Neural progenitor cell (in vitro differentiated cells): ENCODE measurements around the gene PRRC2B. TPM values are rescaled to one million over a fixed set of nuclear protein-coding genes. Genes with fewer than 3 reads are reported as not detected.
A peak's percentile ranks its signal among the peaks of the same experiment; 100 is the strongest.
"Not testable (repeated sequence)": the region's sequence is repeated elsewhere in the genome, so short reads cannot be mapped to it uniquely, and the experiment has no call there.

Source experiments
- DNase-seq: peaks from one replicate; pipeline ENCODE4 v3.0.0-alpha.2; 2016; ENCODE audit warnings: low spot score
- H2AFZ ChIP-seq: fragments of 200-600 bp; sonication (generic); replicated peaks from 2 replicates; pipeline ENCODE4 v1.6.1; 2016; ENCODE audit warnings: antibody characterized with exemption
- H3F3A ChIP-seq: fragments of 200-600 bp; sonication (generic); 2 replicates; pipeline ENCODE4 v1.6.1; 2016; ENCODE audit warnings: antibody characterized with exemption, low read depth
- H3K27ac ChIP-seq: fragments of 200-600 bp; sonication (generic); 2 replicates; pipeline ENCODE4 v1.5.1; 2016; ENCODE audit warnings: mild to moderate bottlenecking
- H3K27me3 ChIP-seq: fragments of 200-600 bp; sonication (generic); 2 replicates; pipeline ENCODE4 v1.6.1; 2016; ENCODE audit warnings: mild to moderate bottlenecking, moderate library complexity
- H3K36me3 ChIP-seq: fragments of 200-600 bp; sonication (generic); 2 replicates; pipeline ENCODE4 v1.5.1; 2016
- H3K4me1 ChIP-seq: fragments of 200-600 bp; sonication (generic); 2 replicates; pipeline ENCODE4 v1.6.1; 2016; ENCODE audit warnings: mixed run types
- H3K4me2 ChIP-seq: fragments of 200-600 bp; sonication (generic); 2 replicates; pipeline ENCODE4 v1.6.1; 2016
- H3K4me3 ChIP-seq: fragments of 200-600 bp; sonication (generic); 2 replicates; pipeline ENCODE4 v1.5.1; 2016
- H3K79me2 ChIP-seq: fragments of 200-600 bp; sonication (generic); 2 replicates; pipeline ENCODE4 v1.6.1; 2016; ENCODE audit warnings: low read depth
- H3K9ac ChIP-seq: fragments of 200-600 bp; sonication (generic); 2 replicates; pipeline ENCODE4 v1.6.1; 2016
- H3K9me3 ChIP-seq: fragments of 200-600 bp; sonication (generic); 2 replicates; pipeline ENCODE4 v1.5.1; 2016; ENCODE audit warnings: low read depth
- H4K20me1 ChIP-seq: fragments of 200-600 bp; sonication (generic); 2 replicates; pipeline ENCODE4 v1.6.1; 2016; ENCODE audit warnings: low read depth
- H3K27ac Mint-ChIP-seq: 3 replicates; pipeline ENCODE4 v1.8.0; 2021; ENCODE audit warnings: mixed read lengths
- H3K27me3 Mint-ChIP-seq: 2 replicates; pipeline ENCODE4 v1.8.0; 2022; ENCODE audit warnings: low read depth, mild to moderate bottlenecking, inconsistent platforms, moderate library complexity, mixed read lengths; ENCODE audit not compliant: insufficient read depth
- H3K36me3 Mint-ChIP-seq: 3 replicates; pipeline ENCODE4 v1.8.0; 2021; ENCODE audit warnings: mixed read lengths
- H3K4me1 Mint-ChIP-seq: 3 replicates; pipeline ENCODE4 v1.8.0; 2021; ENCODE audit warnings: mixed read lengths
- H3K4me3 Mint-ChIP-seq: 3 replicates; pipeline ENCODE4 v1.8.0; 2021; ENCODE audit warnings: mild to moderate bottlenecking, moderate library complexity, mixed read lengths
- H3K9me3 Mint-ChIP-seq: 3 replicates; pipeline ENCODE4 v1.8.0; 2020; ENCODE audit warnings: mixed read lengths
- EZH2 ChIP-seq: fragments of 200-600 bp; sonication (generic); IDR thresholded peaks from 2 replicates; pipeline ENCODE4 v1.6.1; 2017; ENCODE audit warnings: antibody characterized with exemption, mild to moderate bottlenecking, moderate library complexity
- EZH2phosphoT487 ChIP-seq: fragments of 200-600 bp; sonication (generic); IDR thresholded peaks from 2 replicates; pipeline ENCODE4 v1.6.1; 2017; ENCODE audit warnings: antibody characterized with exemption
- small RNA-seq: library from RNA; depleted of rRNA; stranded (forward); fragments of <200 nt; gene quantifications from one replicate; pipeline ENCODE3, GENCODE V24; 2015
- total RNA-seq: library from RNA; depleted of rRNA; stranded (reverse); fragments of >200 nt; gene quantifications from 2 replicates; pipeline ENCODE4 v1.2.3, GENCODE V29; 2015; ENCODE audit warnings: low replicate concordance
- TF ChIP-seq, protein P1 (sequence below): fragments of 200-600 bp; sonication (generic); IDR thresholded peaks from 2 replicates; pipeline ENCODE4 v1.5.1; 2017; ENCODE audit warnings: antibody characterized with exemption, mild to moderate bottlenecking

Gene PRRC2B
- total RNA-seq, 1 donor from 2014 or later, result 139 TPM

DNA sequence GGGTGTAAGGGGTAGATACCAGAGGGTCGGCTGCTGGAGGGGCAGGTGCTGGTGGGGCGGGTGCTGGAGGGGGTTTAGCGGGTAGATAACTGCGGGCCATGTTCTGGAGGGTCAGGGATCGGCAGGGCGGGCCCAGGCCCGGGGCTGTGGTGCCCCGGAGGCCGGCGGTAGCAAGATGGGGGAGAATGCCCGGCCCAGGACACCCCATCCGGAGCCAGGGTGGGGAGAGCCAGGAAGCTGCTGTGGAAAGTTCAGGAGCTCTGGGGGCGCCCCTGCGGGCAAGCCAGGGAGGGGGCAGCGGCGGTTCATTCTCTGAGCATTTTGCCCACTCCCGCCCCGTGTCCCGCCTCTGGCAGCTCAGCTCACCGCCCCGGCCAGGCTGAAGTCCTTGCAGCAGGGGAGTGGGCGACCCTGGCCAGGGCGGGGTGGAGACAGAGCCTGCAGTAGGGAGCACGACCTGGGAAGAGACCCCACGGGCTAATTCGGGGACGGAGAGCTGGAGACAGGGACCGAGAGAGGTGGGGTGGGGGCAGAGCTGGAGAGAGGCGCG, 152.0 kb downstream of the PRRC2B start:
- H3K4me1 ChIP-seq, result no peaks in the 10 kb centered on the region
- Mint-ChIP-seq H3K27ac (no peak overlapping the region), H3K9me3 (peaks cover 41% of the 10 kb centered on the region), H3K4me1 (no peaks in the 10 kb centered on the region), H3K36me3 (no peaks in the 10 kb centered on the region), H3K4me3 (no peak overlapping the region), H3K27me3 (peaks cover 21% of the 10 kb centered on the region)
- no peak for DNase-seq
- peaks cover 13% of the 10 kb centered on the region for H3K9me3 ChIP-seq
- H3K4me2 ChIP-seq, result peak overlapping the region; percentile 13
- H3K27ac ChIP-seq, result no peak overlapping the region
- no peak overlapping the region for H2AFZ ChIP-seq
- no peaks in the 10 kb centered on the region for H3K36me3 ChIP-seq
- H3K79me2 ChIP-seq, result no peaks in the 10 kb centered on the region
- H3K4me3 ChIP-seq, result no peak overlapping the region
- no peaks in the 10 kb centered on the region for H4K20me1 ChIP-seq
- TF ChIP-seq, protein P1, sequence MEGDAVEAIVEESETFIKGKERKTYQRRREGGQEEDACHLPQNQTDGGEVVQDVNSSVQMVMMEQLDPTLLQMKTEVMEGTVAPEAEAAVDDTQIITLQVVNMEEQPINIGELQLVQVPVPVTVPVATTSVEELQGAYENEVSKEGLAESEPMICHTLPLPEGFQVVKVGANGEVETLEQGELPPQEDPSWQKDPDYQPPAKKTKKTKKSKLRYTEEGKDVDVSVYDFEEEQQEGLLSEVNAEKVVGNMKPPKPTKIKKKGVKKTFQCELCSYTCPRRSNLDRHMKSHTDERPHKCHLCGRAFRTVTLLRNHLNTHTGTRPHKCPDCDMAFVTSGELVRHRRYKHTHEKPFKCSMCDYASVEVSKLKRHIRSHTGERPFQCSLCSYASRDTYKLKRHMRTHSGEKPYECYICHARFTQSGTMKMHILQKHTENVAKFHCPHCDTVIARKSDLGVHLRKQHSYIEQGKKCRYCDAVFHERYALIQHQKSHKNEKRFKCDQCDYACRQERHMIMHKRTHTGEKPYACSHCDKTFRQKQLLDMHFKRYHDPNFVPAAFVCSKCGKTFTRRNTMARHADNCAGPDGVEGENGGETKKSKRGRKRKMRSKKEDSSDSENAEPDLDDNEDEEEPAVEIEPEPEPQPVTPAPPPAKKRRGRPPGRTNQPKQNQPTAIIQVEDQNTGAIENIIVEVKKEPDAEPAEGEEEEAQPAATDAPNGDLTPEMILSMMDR, result no peak
- TF ChIP-seq EZH2phosphoT487 (no peak), EZH2 (no peak)
- peaks cover 26% of the 10 kb centered on the region for H3K27me3 ChIP-seq
- H3F3A ChIP-seq, result peaks cover 5% of the 10 kb centered on the region
- H3K9ac ChIP-seq, result no peak overlapping the region

DNA sequence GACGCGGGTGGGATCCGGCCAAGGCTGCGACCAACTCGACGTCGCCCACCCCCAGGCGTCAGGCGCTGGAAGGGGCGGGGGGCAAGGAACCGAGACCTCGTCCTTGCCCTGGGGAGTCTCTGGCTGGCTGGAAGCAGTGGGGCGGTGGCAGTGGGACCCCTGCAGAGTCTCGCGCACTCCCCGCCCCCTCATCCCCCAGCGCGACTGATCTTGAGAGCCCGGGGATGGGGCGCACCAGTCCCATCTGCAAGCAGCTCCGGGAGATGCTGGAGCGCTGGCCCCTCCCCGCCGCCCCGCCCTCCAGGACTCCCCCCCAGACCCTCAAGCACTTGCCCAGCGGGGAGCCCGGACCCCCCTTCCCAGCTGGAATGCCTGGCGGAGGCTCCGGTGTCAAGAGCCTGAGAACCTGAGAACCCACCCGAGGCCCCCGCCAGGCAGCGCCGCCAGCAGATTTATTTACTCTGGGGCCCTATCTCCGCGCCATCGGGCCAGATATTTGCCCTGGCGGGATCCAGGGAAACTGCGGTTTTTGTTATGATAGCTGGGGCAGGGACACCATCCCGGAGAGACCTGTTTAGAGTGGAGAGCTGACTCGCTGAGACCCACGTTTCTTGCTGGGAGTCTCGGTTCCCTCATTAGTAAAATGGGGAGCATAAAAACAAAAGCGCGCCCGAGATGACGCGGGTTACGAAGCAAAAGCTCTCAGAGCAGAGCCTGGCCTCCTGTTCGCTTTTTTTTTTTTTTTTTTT, 152.6 kb downstream of the PRRC2B start:
- no peak for DNase-seq
- peaks cover 41% of the 10 kb centered on the region for H3K9me3 Mint-ChIP-seq
- H3K4me3 ChIP-seq, result no peak overlapping the region
- no peaks in the 10 kb centered on the region for H4K20me1 ChIP-seq
- no peak overlapping the region for H3K27ac Mint-ChIP-seq
- H3K9me3 ChIP-seq, result peaks cover 13% of the 10 kb centered on the region
- no peaks in the 10 kb centered on the region for H3K36me3 Mint-ChIP-seq
- H3F3A ChIP-seq, result peaks cover 5% of the 10 kb centered on the region
- no peak for TF ChIP-seq EZH2
- no peak for TF ChIP-seq EZH2phosphoT487
- TF ChIP-seq, protein P1, result no peak
- H3K4me1 Mint-ChIP-seq, result no peaks in the 10 kb centered on the region
- H3K4me3 Mint-ChIP-seq, result no peak overlapping the region
- no peaks in the 10 kb centered on the region for H3K4me1 ChIP-seq
- H3K27me3 ChIP-seq, result peaks cover 26% of the 10 kb centered on the region
- no peaks in the 10 kb centered on the region for H3K36me3 ChIP-seq
- H3K27me3 Mint-ChIP-seq, result peaks cover 22% of the 10 kb centered on the region
- no peak overlapping the region for H3K27ac ChIP-seq
- no peak overlapping the region for H3K9ac ChIP-seq
- H3K79me2 ChIP-seq, result no peaks in the 10 kb centered on the region
- no peak overlapping the region for H2AFZ ChIP-seq
- peak overlapping the region; percentile 13 for H3K4me2 ChIP-seq

DNA sequence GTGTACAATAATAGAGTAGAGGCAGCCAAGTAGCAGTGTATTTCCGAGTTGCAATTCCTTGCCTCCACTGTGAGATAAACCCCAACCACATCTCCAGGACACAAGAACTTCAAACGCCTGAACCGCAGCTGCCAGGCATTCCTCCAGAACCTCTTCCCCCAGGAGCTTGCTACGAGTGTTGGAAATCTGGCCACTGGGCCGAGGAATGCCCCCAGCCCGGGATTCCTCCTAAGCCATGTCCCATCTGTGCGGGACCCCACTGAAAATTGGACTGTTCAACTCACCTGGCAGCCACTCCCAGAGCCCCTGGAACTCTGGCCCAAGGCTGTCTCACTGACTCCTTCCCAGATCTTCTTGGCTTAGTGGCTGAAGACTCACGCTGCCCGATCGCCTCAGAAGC, 155.3 kb downstream of the PRRC2B start:
- H3K4me3 Mint-ChIP-seq, result not testable (repeated sequence)

More for the DNA sequence above, 155.3 kb downstream of the PRRC2B start:
- not testable (repeated sequence) for H3K4me2 ChIP-seq, H3K27ac Mint-ChIP-seq, H3K4me3 ChIP-seq, H3K36me3 ChIP-seq, DNase-seq, H3K79me2 ChIP-seq, H3K9me3 ChIP-seq, H3K4me1 ChIP-seq, H3K9ac ChIP-seq, H2AFZ ChIP-seq, H3K36me3 Mint-ChIP-seq, H3F3A ChIP-seq, H3K4me1 Mint-ChIP-seq, H4K20me1 ChIP-seq, H3K27ac ChIP-seq
- Mint-ChIP-seq H3K27me3 (peaks cover 28% of the 10 kb centered on the region), H3K9me3 (peaks cover 33% of the 10 kb centered on the region)
- H3K27me3 ChIP-seq, result peaks cover 41% of the 10 kb centered on the region

Small RNA genes lying within 50 kb of the gene (small RNA-seq; reads per million reads assigned to genes)
- gene SNORD62A (2.8 reads per million, percentile 91 among the genes with 10 or more reads in this experiment), gene SNORD62B (0.68 reads per million, percentile 67 among the genes with 10 or more reads in this experiment)

Other genes starting within 250 kb of the PRRC2B start
- gene FAM78A, start 117.6 kb upstream of the PRRC2B start, total RNA-seq, result 0.32 and 1.5 TPM in 2 replicates
- 5.4 and 11.5 TPM in 2 replicates for gene PLPP7, start 104.4 kb upstream of the PRRC2B start, total RNA-seq
- 31.1 and 48.0 TPM in 2 replicates for gene POMT1, start 108.8 kb downstream of the PRRC2B start, total RNA-seq
- gene UCK1, start 137.2 kb downstream of the PRRC2B start, total RNA-seq, result 30.7 and 41.1 TPM in 2 replicates
- not detected in 2 replicates for gene PRRT1B, start 151.4 kb downstream of the PRRC2B start, total RNA-seq